A673 (cell line): ENCODE data around the gene STARD13.

ENCODE experiments used
- EZH2 ChIP-seq: fragments of 200-600 bp; sonication (generic); IDR thresholded peaks from 2 replicates; pipeline ENCODE4 v1.6.1; 2017; ENCODE audit warnings: borderline replicate concordance, low read depth, mild to moderate bottlenecking, mixed read lengths, antibody characterized with exemption, low read length; ENCODE audit not compliant: poor library complexity, severe bottlenecking
- TF ChIP-seq, protein P1 (sequence below): fragments of 300-800, 200-600 bp; sonication (generic); conservative IDR thresholded peaks from 2 replicates; pipeline ENCODE4 v1.5.1; 2017; ENCODE audit warnings: low read depth, mild to moderate bottlenecking, antibody characterized with exemption, low read length, moderate library complexity, mixed read lengths

DNA sequence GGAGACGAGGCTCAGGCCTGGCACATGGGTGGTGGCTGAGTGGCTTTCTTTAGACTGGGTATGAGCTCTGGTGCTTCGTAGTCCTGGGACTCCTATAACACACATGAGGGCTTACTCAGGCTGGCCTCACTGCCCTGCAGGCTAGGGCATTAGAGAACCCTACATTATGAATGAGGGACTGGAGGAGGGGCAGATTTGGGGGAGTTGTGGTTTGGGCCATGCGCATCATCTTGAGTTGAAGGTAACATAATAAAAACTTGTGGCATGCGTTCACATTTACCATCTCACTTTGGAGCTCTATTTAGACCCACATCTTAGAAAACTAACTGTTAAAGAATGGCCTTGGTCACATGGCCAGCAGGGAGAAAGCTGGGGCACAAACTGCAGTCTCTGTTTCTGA, 54.2 kb downstream of the STARD13 start:
- TF ChIP-seq, protein P1, sequence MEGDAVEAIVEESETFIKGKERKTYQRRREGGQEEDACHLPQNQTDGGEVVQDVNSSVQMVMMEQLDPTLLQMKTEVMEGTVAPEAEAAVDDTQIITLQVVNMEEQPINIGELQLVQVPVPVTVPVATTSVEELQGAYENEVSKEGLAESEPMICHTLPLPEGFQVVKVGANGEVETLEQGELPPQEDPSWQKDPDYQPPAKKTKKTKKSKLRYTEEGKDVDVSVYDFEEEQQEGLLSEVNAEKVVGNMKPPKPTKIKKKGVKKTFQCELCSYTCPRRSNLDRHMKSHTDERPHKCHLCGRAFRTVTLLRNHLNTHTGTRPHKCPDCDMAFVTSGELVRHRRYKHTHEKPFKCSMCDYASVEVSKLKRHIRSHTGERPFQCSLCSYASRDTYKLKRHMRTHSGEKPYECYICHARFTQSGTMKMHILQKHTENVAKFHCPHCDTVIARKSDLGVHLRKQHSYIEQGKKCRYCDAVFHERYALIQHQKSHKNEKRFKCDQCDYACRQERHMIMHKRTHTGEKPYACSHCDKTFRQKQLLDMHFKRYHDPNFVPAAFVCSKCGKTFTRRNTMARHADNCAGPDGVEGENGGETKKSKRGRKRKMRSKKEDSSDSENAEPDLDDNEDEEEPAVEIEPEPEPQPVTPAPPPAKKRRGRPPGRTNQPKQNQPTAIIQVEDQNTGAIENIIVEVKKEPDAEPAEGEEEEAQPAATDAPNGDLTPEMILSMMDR: no peak
- no peak for TF ChIP-seq EZH2
